Neural cell (in vitro differentiated cells): ENCODE data around the gene STAC3. TPM values are rescaled to one million over a fixed set of nuclear protein-coding genes. Genes with fewer than 3 reads are reported as not detected.

ENCODE experiments used
- H2AFZ ChIP-seq: fragments of 200-600, 300-800 bp; sonication (generic), shearing (Covaris generic); 2 replicates; pipeline ENCODE4 v1.6.0; 2014; ENCODE audit warnings: low read depth, mild to moderate bottlenecking, antibody characterized with exemption, low read length, moderate library complexity
- H3F3A ChIP-seq: fragments of 200-600 bp; shearing (Covaris generic); 2 replicates; pipeline ENCODE4 v1.6.1; 2016; ENCODE audit warnings: mild to moderate bottlenecking, moderate library complexity, mixed read lengths, antibody characterized with exemption, low read length; ENCODE audit not compliant: insufficient read depth, poor library complexity, severe bottlenecking
- H3K27ac ChIP-seq: fragments of 200-600, 300-800 bp; sonication (generic), shearing (Covaris generic); 2 replicates; pipeline ENCODE4 v1.5.1; 2014; ENCODE audit warnings: mild to moderate bottlenecking, low read length, moderate library complexity
- H3K27me3 ChIP-seq: fragments of 300-800, 200-600 bp; sonication (generic), shearing (Covaris generic); 2 replicates; pipeline ENCODE4 v1.6.0; 2014; ENCODE audit warnings: mild to moderate bottlenecking, low read depth, low read length, moderate library complexity; ENCODE audit not compliant: insufficient read depth
- H3K36me3 ChIP-seq: fragments of 300-800, 200-600 bp; sonication (generic), shearing (Covaris generic); 2 replicates; pipeline ENCODE4 v1.5.1; 2014; ENCODE audit warnings: mild to moderate bottlenecking, antibody characterized with exemption, low read length, moderate library complexity; ENCODE audit not compliant: insufficient read depth
- H3K4me2 ChIP-seq: fragments of 300-800, 200-600 bp; sonication (generic), shearing (Covaris generic); 2 replicates; pipeline ENCODE4 v1.6.0; 2014; ENCODE audit warnings: mild to moderate bottlenecking, low read length
- H3K4me3 ChIP-seq: fragments of 300-800, 200-600 bp; sonication (generic), shearing (Covaris generic); 2 replicates; pipeline ENCODE4 v1.5.1; 2014; ENCODE audit warnings: mild to moderate bottlenecking, low read length, moderate library complexity
- H3K79me2 ChIP-seq: fragments of 200-600 bp; shearing (Covaris generic); replicated peaks from 2 replicates; pipeline ENCODE4 v1.6.0; 2014; ENCODE audit warnings: mild to moderate bottlenecking, low read length, moderate library complexity; ENCODE audit not compliant: insufficient read depth
- H3K9ac ChIP-seq: fragments of 300-800, 200-600 bp; sonication (generic), shearing (Covaris generic); 2 replicates; pipeline ENCODE4 v1.6.1; 2016; ENCODE audit warnings: mild to moderate bottlenecking, low read length, mixed read lengths
- H3K9me2 ChIP-seq: fragments of 200-600 bp; shearing (Covaris generic); 2 replicates; pipeline ENCODE4 v1.6.1; 2016; ENCODE audit warnings: mild to moderate bottlenecking, low read length, mixed read lengths; ENCODE audit not compliant: insufficient read depth
- H3K9me3 ChIP-seq: fragments of 200-600, 300-800 bp; sonication (generic), shearing (Covaris generic); 2 replicates; pipeline ENCODE4 v1.6.1; 2016; ENCODE audit warnings: mild to moderate bottlenecking, mixed run types, low read length, moderate library complexity, mixed read lengths
- H4K20me1 ChIP-seq: fragments of 200-600 bp; shearing (Covaris generic); 2 replicates; pipeline ENCODE4 v1.6.1; 2016; ENCODE audit warnings: mild to moderate bottlenecking, mixed run types; ENCODE audit not compliant: insufficient read depth
- EP300 ChIP-seq: fragments of 450-650 bp; conservative IDR thresholded peaks from 2 replicates; pipeline ENCODE4 v1.6.1; 2014; ENCODE audit warnings: antibody characterized with exemption, mild to moderate bottlenecking, moderate library complexity; ENCODE audit not compliant: poor library complexity, severe bottlenecking
- EZH2 ChIP-seq: fragments of 200-600, 300-800 bp; shearing (Covaris generic), sonication (generic); IDR thresholded peaks from 2 replicates; pipeline ENCODE4 v1.6.1; 2014; ENCODE audit warnings: antibody characterized with exemption, low read length, borderline replicate concordance, mild to moderate bottlenecking; ENCODE audit not compliant: insufficient read depth, poor library complexity, severe bottlenecking
- MXI1 ChIP-seq: fragments of 450-650 bp; conservative IDR thresholded peaks from 2 replicates; pipeline ENCODE4 v1.6.1; 2014; ENCODE audit warnings: antibody characterized with exemption, mild to moderate bottlenecking; ENCODE audit not compliant: poor library complexity, severe bottlenecking
- POLR2AphosphoS5 ChIP-seq: IDR thresholded peaks from 2 replicates; pipeline ENCODE4 v1.6.1; 2012
- RAD21 ChIP-seq: fragments of 450-650 bp; conservative IDR thresholded peaks from 2 replicates; pipeline ENCODE4 v1.6.1; 2014; ENCODE audit warnings: antibody characterized with exemption, mild to moderate bottlenecking, moderate library complexity
- SMC3 ChIP-seq: fragments of 450-650 bp; conservative IDR thresholded peaks from 2 replicates; pipeline ENCODE4 v1.6.1; 2014; ENCODE audit warnings: antibody characterized with exemption, mild to moderate bottlenecking, moderate library complexity; ENCODE audit not compliant: poor library complexity
- TAF1 ChIP-seq: IDR thresholded peaks from 2 replicates; pipeline ENCODE4 v1.6.1; 2012; ENCODE audit warnings: low read depth
- polyA plus RNA-seq: library from polyadenylated mRNA; depleted of rRNA; stranded (reverse); fragments of >200 nt; gene quantifications from 2 replicates; pipeline ENCODE4 v1.2.3, GENCODE V29; 2014
- TF ChIP-seq, protein P1 (sequence below): fragments of 450-650 bp; IDR thresholded peaks from 2 replicates; pipeline ENCODE4 v1.5.1; 2014; ENCODE audit warnings: antibody characterized with exemption, mild to moderate bottlenecking, moderate library complexity; ENCODE audit not compliant: poor library complexity, severe bottlenecking
- TF ChIP-seq, protein P2 (sequence below): IDR thresholded peaks from 2 replicates; pipeline ENCODE4 v1.6.1; 2012; ENCODE audit warnings: borderline replicate concordance

STAC3 gene
- polyA plus RNA-seq, 1 donor from 2014 or later = 1.3 TPM

DNA sequence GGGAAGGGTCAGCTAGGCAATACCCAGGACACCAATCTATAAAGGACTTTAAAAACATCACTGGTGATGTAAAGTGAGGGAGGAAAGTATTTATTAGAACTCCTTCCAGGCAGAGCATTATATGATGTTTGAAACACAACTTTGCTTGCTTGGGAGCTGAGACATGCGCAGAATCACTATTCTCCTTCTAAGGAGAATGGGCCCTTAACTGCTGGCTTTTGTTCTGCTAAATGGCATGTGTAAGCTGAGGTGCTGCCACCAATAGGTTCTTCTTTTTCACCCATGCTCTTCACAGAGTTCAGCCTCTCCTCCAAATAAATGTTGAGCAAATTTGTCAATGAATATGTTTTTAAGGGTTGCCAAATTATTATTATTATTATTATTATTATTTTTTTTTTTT lies 3.9 kb downstream of the STAC3 start:
- Histone ChIP-seq H2AFZ (no peak overlapping the region), H3K4me2 (no peak overlapping the region)

DNA sequence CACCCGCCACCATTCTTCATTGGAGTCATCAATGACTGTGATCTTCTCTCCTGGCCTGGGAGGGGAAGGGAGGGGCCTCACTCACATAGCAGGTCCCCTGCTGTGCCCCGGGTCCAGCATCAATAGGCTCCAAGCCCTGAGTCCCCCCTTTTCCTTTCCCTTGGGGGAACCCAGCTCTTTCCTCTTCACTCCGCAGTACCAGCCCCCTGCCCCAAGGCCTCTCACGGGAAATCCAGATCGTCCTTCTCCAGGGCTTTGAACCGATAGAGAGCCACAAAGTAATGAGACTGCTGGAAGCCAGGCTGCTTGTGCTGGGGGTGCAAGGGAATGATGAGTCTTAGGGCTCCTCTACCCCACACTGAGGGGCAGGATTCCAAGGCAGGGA lies 6.7 kb downstream of the STAC3 start:
- Histone ChIP-seq H3K4me2 (no peak overlapping the region), H3K27me3 (peaks cover 38% of the 10 kb centered on the region), H3K4me3 (no peak overlapping the region), H3K27ac (no peak overlapping the region), H3K9me2 (no peaks in the 10 kb centered on the region), H4K20me1 (no peaks in the 10 kb centered on the region), H3K36me3 (no peaks in the 10 kb centered on the region), H3F3A (no peaks in the 10 kb centered on the region), H3K9ac (no peak overlapping the region), H3K9me3 (no peaks in the 10 kb centered on the region), H3K79me2 (no peaks in the 10 kb centered on the region), H2AFZ (no peak overlapping the region)
- TF ChIP-seq MXI1 (no peak), EZH2 (no peak), POLR2AphosphoS5 (no peak), RAD21 (no peak), EP300 (no peak), SMC3 (no peak), TAF1 (no peak)
- TF ChIP-seq, protein P1, sequence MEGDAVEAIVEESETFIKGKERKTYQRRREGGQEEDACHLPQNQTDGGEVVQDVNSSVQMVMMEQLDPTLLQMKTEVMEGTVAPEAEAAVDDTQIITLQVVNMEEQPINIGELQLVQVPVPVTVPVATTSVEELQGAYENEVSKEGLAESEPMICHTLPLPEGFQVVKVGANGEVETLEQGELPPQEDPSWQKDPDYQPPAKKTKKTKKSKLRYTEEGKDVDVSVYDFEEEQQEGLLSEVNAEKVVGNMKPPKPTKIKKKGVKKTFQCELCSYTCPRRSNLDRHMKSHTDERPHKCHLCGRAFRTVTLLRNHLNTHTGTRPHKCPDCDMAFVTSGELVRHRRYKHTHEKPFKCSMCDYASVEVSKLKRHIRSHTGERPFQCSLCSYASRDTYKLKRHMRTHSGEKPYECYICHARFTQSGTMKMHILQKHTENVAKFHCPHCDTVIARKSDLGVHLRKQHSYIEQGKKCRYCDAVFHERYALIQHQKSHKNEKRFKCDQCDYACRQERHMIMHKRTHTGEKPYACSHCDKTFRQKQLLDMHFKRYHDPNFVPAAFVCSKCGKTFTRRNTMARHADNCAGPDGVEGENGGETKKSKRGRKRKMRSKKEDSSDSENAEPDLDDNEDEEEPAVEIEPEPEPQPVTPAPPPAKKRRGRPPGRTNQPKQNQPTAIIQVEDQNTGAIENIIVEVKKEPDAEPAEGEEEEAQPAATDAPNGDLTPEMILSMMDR = no peak
- TF ChIP-seq, protein P2, sequence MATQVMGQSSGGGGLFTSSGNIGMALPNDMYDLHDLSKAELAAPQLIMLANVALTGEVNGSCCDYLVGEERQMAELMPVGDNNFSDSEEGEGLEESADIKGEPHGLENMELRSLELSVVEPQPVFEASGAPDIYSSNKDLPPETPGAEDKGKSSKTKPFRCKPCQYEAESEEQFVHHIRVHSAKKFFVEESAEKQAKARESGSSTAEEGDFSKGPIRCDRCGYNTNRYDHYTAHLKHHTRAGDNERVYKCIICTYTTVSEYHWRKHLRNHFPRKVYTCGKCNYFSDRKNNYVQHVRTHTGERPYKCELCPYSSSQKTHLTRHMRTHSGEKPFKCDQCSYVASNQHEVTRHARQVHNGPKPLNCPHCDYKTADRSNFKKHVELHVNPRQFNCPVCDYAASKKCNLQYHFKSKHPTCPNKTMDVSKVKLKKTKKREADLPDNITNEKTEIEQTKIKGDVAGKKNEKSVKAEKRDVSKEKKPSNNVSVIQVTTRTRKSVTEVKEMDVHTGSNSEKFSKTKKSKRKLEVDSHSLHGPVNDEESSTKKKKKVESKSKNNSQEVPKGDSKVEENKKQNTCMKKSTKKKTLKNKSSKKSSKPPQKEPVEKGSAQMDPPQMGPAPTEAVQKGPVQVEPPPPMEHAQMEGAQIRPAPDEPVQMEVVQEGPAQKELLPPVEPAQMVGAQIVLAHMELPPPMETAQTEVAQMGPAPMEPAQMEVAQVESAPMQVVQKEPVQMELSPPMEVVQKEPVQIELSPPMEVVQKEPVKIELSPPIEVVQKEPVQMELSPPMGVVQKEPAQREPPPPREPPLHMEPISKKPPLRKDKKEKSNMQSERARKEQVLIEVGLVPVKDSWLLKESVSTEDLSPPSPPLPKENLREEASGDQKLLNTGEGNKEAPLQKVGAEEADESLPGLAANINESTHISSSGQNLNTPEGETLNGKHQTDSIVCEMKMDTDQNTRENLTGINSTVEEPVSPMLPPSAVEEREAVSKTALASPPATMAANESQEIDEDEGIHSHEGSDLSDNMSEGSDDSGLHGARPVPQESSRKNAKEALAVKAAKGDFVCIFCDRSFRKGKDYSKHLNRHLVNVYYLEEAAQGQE = no peak

More for the DNA sequence above, 3.9 kb downstream of the STAC3 start:
- H3F3A ChIP-seq = no peaks in the 10 kb centered on the region
- no peaks in the 10 kb centered on the region for H3K79me2 ChIP-seq
- no peaks in the 10 kb centered on the region for H3K36me3 ChIP-seq
- H3K27me3 ChIP-seq = peaks cover 26% of the 10 kb centered on the region
- no peak for TF ChIP-seq EZH2
- TF ChIP-seq, protein P2 = no peak
- no peak for TF ChIP-seq EP300
- TF ChIP-seq RAD21 = no peak
- TF ChIP-seq MXI1 = no peak
- TF ChIP-seq, protein P1 = no peak
- no peak for TF ChIP-seq POLR2AphosphoS5
- no peak for TF ChIP-seq SMC3
- no peak for TF ChIP-seq TAF1
- no peaks in the 10 kb centered on the region for H4K20me1 ChIP-seq
- no peak overlapping the region for H3K9ac ChIP-seq
- no peaks in the 10 kb centered on the region for H3K9me2 ChIP-seq
- no peak overlapping the region for H3K27ac ChIP-seq
- no peaks in the 10 kb centered on the region for H3K9me3 ChIP-seq
- no peak overlapping the region for H3K4me3 ChIP-seq
